NCI-H1436 treated with DMSO at 0.1 percent for 48 hours (cell line): ENCODE data around the gene QSER1.
"Not testable (repeated sequence)": the region's sequence is repeated elsewhere in the genome, so short reads cannot be mapped to it uniquely, and the experiment has no call there.

Experiments used
- DNase-seq: peaks from one replicate; lab custom pipeline; 2025; lab: John Stamatoyannopoulos, UW

Gene QSER1

DNA sequence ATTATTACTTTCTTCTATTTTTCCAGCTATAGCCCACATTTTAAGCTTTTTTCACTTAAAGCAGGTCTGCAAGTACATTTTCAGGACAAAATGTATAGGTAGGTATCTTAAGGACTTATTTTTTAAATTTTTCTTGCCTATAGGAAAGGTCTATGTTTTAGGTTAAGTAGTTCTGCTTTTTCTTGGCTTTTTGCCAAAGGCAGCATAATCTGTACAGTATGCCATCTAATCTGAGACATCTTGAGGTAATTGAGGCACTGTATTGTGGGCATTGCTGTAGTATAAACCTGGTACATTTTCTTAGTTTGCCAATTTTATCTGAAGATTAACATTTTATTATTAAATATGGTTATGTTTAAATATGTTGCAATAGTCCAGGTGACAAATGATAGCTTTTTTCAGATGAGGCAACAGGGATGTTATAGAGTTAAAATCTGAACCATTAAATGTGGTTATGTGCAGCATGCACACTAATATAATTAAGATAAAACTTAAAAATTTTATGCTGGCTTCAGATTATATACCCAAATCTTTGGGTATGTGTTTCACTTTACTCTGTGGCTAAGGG, 42.9 kb downstream of the QSER1 start:
- no peak for DNase-seq

DNA sequence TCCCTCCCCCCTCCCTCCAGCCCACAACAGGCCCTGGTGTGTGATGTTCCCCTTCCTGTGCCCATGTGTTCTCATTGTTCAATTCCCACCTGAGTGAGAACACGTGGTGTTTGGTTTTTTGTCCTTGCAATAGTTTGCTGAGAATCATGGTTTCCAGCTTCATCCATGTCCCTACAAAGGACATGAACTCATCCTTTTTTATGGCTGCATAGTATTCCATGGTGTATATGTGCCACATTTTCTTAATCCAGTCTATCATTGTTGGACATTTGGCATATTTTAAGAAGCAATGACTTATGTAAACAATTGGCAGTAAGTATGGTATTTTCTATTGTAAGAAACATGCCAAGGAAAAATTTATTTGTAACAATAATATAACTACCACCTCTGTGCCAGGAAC, 43.6 kb downstream of the QSER1 start:
- DNase-seq, result not testable (repeated sequence)

DNA sequence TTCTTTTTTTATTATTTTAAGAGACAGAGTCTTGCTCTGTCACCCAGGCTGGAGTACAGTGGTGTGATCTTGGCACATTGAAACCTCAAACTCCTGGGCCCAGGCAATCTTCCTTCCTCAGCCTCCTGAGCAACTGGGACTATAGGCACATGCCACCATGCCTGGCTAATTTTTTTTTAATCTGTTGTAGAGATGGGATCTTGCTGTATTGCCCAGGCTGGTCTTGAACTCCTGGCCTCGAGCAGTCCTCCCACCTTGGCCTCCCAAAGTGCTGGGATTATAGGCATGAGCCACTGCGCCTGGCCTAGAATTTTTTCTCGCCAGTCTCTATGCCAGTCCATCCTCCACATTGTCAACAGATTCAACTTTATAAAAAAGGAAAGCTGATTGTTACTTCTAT, 44.7 kb downstream of the QSER1 start:
- DNase-seq, result not testable (repeated sequence)

GRCh38 chr11:32939046-32939445, 46.4 kb downstream of the QSER1 start:
- no peak for DNase-seq

DNA sequence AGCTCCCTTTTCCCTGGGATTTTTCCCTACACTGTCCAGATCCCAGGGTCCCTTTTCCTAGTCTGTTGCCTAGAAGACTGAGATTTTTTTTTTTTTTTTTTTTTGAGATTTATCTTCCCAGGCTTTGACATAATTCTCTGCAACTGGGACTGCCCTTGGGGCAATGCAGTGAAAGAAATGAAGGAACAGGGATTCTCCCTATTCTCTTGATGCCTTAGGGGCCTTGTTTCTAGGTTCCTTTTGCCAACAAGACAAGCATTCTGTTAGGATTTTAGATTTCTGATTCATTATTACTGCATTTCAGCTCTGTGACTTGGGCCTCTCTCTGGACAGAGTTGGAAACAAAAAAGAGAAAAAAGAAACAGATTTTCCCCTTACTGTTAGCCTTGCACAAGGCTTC, 47.3 kb downstream of the QSER1 start:
- DNase-seq, result no peak

DNA sequence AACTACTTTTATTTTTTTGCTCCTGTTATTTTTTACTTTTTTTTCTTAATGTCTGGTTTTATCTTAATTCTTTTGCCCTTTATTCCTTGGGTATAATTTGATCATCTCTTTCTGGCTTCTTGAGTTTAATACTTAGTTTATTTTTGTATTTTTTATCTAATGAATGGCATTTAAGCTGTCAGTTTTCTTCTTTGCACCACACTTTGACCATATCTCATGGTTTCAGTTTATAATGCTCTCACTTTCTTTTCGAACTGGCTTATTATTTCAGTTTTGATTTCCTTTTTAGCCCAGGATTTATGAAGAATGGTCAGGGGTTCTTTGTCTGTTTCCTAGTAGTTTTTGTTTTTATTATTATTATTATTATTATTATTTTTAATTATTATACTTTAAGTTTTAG, 48.3 kb downstream of the QSER1 start:
- DNase-seq, result no peak

DNA sequence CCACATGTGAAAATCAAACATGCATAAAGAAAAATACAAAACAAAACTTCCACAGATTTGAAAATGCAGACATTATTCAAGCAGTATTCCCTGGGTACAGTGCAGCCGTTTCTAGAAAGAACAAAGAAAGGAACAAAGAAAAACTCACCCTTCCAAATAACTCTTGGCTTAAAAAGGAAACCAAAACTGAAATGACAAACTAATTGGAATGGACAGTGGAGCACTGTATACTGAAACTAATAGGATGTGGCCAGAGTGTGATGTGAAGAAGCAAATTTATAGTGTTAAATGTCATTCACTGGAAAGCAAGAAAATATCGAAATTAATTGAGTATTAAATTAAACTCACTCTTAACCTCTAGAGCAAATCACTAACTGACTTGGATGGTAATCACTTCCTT, 55.4 kb downstream of the QSER1 start:
- no peak for DNase-seq

GRCh38 chr11:32949739-32950138, 57.1 kb downstream of the QSER1 start:
- DNase-seq, result no peak

- DNase-seq, result no peak
Measured at GRCh38 chr11:32952421-32952820, 59.8 kb downstream of the QSER1 start.

GRCh38 chr11:32953700-32954099, 61.1 kb downstream of the QSER1 start:
- no peak for DNase-seq

- DNase-seq, result no peak
Measured at GRCh38 chr11:32960553-32961164, 68.0 kb downstream of the QSER1 start.

DNA sequence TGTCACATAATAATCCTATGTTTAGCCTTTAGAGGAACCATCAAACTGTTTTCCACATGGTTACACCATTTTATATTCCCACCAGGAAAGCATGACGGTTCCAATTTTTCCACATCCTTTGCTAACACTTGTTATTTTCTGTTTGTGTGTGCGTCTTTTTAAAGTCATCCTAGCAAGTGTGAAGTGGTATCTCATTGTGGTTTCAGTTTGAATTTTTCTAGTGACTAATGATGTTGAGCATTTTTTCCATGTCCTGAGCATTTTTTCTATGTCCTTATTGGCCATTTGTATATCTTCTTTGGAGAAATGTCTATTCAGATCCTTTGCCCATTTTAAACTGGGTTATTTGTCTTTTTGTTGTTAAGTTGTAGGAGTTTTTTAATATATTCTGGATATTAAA, 69.4 kb downstream of the QSER1 start:
- DNase-seq, result no peak

DNA sequence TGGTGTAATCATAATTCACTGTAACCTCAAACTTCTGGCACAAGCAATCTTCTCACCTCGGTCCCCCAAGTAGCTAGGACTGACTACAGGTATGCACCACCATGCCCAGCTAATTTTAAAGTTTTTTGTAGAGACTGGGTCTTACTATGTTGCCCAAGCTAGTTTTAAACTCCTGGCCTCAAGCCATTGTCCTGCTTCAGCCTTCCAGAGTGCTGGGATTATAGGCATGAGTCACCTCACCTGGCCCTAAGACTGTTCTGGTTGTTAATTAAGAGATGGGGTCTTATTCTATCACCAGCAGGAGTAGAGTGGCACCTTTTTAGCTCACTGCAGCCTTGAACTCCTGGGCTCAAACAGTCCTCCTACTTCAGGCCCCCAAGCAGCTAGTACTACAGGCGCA, 71.1 kb downstream of the QSER1 start:
- DNase-seq, result no peak

- no peak for DNase-seq
Measured at GRCh38 chr11:32968541-32968940, 75.9 kb downstream of the QSER1 start.

DNA sequence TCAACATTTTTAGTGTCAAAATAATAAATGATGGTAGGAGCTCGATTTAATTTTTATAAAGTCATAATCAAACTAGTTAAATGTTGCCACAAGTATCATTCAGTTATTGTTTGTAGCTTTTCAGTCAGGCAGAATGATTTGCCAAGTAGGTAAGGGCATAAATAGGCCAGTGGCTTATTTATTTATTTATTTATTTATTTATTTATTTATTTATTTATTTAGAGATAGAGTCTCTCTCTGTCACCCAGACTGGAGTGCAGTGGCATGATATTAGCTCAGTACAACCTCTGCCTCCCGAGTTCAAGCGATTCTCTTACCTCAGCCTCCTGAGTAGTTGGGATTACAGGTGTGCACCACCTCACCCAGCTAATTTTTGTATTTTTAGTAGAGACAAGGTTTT, 79.6 kb downstream of the QSER1 start:
- not testable (repeated sequence) for DNase-seq

DNA sequence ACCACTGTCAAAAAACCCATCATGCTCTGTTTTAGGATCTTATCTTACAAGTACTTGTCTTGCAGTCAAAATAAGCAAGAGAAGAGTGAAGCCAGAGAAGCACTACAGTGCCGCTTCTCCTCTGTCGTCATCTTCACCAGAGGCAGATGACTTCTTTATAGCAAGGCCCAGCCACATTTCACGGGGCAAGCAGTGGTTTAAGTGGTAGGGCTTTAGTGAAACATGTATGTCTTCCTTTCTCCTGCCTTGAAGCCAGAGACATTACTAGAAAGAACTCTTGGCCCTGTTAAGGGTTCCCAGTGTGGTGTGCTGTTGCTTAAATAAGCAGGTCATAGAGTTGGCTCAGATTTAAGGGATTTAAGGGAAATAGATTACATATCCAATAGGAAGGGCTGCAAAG, 80.2 kb downstream of the QSER1 start:
- DNase-seq, result no peak

- no peak for DNase-seq
Measured at GRCh38 chr11:32982626-32983025, 90.0 kb downstream of the QSER1 start.

DNA sequence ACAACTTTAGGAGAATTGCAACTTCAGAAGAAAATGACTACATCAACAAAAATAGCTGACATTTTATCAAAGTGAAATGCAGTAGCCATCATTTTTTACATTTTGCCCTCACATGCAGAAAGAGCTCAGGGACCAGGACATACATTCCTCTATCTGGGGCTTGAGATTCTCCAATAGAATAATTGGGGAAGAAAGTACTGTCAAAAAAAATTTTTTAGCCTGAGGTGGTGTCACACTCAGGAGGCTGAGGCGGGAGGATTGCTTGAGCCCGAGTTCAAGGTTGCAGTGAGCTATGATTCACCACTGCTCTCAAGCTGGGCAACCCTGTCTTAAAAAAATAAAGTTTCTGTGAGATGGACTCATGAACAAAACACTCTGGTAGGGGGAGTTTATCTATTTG, 90.9 kb downstream of the QSER1 start:
- no peak for DNase-seq

DNA sequence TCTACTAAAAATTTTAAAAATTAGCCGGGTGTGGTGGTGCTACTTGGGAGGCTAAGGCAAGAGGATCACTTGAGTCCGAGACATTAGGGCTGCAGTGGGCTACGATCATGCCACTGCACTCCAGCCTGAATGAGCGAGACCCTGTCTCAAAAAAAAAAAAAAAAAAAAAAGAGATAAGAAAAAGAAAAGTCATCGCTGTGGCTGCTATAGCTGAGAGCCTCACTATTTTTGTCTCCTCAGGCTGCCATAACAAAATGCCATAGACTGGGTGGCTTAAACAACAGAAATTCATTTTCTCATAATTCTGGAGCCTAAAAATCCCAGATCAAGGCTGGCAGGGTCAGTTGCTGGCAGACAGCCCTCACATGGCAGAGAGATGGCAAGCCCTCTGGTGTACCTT, 93.0 kb downstream of the QSER1 start:
- no peak for DNase-seq

DNA sequence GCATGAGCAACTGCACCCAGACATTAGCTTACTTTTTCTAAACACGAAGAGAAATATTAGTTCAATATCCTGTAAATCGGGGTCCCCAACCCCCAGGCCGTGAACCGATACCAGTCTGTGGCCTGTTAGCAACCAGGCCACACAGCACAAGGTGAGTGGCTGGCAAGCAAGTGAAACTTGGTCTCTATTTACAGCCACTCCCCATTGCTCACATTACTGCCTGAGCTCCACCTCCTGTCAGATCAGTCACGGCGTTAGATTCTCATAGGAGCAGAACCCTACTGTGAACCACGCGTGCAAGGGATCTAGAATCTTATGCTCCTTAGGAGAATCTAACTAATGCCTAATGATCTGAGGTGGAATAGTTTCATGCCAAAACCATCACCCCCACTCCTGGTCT, 95.2 kb downstream of the QSER1 start:
- no peak for DNase-seq

GRCh38 chr11:32990481-32990880, 97.9 kb downstream of the QSER1 start:
- DNase-seq, result no peak

DNA sequence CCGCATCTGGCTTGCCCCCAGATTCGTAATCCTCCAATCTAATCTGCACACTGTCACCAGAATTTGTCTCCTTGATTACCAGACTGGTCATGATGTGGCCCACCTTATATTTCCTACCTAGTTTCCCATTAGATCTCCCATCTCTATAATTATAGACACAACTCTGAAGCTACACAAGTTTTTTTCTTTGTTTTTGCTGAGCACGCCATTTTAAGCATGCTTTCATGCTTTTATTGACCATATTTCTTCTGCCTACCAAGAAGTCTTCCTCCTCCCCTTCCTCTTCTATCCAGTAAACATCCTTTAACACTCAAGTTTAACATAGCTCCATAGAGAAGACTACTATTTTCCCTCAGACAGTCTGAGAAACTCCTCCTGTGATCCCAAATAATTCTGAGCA, 98.8 kb downstream of the QSER1 start:
- DNase-seq, result no peak

- DNase-seq, result no peak
Measured at GRCh38 chr11:32991898-32992297, 99.3 kb downstream of the QSER1 start.

- DNase-seq, result no peak
Measured at GRCh38 chr11:33000181-33000580, 107.6 kb downstream of the QSER1 start.
